Keratinocyte (primary cell): ENCODE measurements around the gene ELF5. TPM values are rescaled to one million over a fixed set of nuclear protein-coding genes. Genes with fewer than 3 reads are reported as not detected.

Source experiments
- DNase-seq: peaks from one replicate; pipeline ENCODE4 v3.0.0-alpha.2; 2011; ENCODE audit warnings: low read depth, missing footprints, low spot score
- FAIRE-seq: peaks from 2 replicates; lab custom pipeline; 2011; peaks lifted over from hg19 to GRCh38; lab: Jason Lieb, UNC
- H2AFZ ChIP-seq: 2 replicates; pipeline ENCODE4 v1.6.0; 2012; ENCODE audit warnings: low read length, control low read depth, inconsistent platforms; ENCODE audit not compliant: control insufficient read depth
- H3K27ac ChIP-seq: 2 replicates; pipeline ENCODE4 v1.5.1; 2011; ENCODE audit warnings: low read length; ENCODE audit not compliant: control insufficient read depth, insufficient read depth
- H3K27me3 ChIP-seq: 3 replicates; pipeline ENCODE4 v1.6.0; 2011; ENCODE audit warnings: low read length; ENCODE audit not compliant: control insufficient read depth, insufficient read depth; ENCODE audit errors: extremely low read depth
- H3K36me3 ChIP-seq, 2 experiments: 2 replicates in 1 of 2; 3 replicates in 1 of 2; pipeline ENCODE4 v1.5.1; 2011; ENCODE audit warnings: low read length in 2 of 2, mild to moderate bottlenecking in 1 of 2; ENCODE audit not compliant: control insufficient read depth in 2 of 2, insufficient read depth in 2 of 2; ENCODE audit errors: extremely low read depth in 1 of 2
- H3K4me1 ChIP-seq: 3 replicates; pipeline ENCODE4 v1.5.1; 2011; ENCODE audit warnings: low read length; ENCODE audit not compliant: control insufficient read depth, insufficient read depth; ENCODE audit errors: extremely low read depth
- H3K4me2 ChIP-seq: 3 replicates; pipeline ENCODE4 v1.6.0; 2011; ENCODE audit warnings: low read depth, low read length; ENCODE audit not compliant: control insufficient read depth, insufficient read depth; ENCODE audit errors: extremely low read depth
- H3K4me3 ChIP-seq, 3 experiments: fragments of 200-600 bp in 1 of 3; sonication (generic) in 1 of 3; 2 replicates in 2 of 3; 3 replicates in 1 of 3; pipeline ENCODE4 v1.5.1; 2011 to 2016; ENCODE audit warnings: low read length in 3 of 3, mild to moderate bottlenecking in 3 of 3, control low read depth in 2 of 3, inconsistent platforms in 1 of 3, low read depth in 1 of 3, mixed read lengths in 1 of 3, mixed run types in 1 of 3, moderate library complexity in 1 of 3; ENCODE audit not compliant: control insufficient read depth in 2 of 3, insufficient read depth in 2 of 3; ENCODE audit errors: extremely low read depth in 1 of 3
- H3K79me2 ChIP-seq: 2 replicates; pipeline ENCODE4 v1.6.0; 2012; ENCODE audit warnings: low read length; ENCODE audit not compliant: control insufficient read depth, insufficient read depth
- H3K9ac ChIP-seq: 3 replicates; pipeline ENCODE4 v1.6.0; 2011; ENCODE audit warnings: low read length; ENCODE audit not compliant: control insufficient read depth, insufficient read depth; ENCODE audit errors: extremely low read depth
- H3K9me1 ChIP-seq: 3 replicates; pipeline ENCODE4 v1.6.0; 2011; ENCODE audit warnings: low read length; ENCODE audit not compliant: control insufficient read depth, insufficient read depth; ENCODE audit errors: extremely low read depth
- H3K9me3 ChIP-seq: 2 replicates; pipeline ENCODE4 v1.5.1; 2012; ENCODE audit warnings: low read depth, low read length; ENCODE audit not compliant: control insufficient read depth
- H4K20me1 ChIP-seq: 3 replicates; pipeline ENCODE4 v1.6.0; 2011; ENCODE audit warnings: low read length; ENCODE audit not compliant: control insufficient read depth, insufficient read depth; ENCODE audit errors: extremely low read depth
- EZH2 ChIP-seq: IDR thresholded peaks from one replicate; pipeline ENCODE4 v1.6.1; 2012; ENCODE audit warnings: inconsistent platforms, mild to moderate bottlenecking, low read length, moderate library complexity
- dilution Hi-C: fragments of 300-500 bp; cut with MboI; formaldehyde crosslinking; loops from one replicate; pipeline ENCODE4 v1.7.0; 2020; ENCODE audit warnings: low sequenced_read_pairs; ENCODE audit not compliant: extremely low pct_ligation_motif_present
- polyA plus RNA-seq, 5 experiments: library from polyadenylated mRNA; depleted of rRNA in 3 of 5; stranded (reverse) in 3 of 5; stranded (forward) in 1 of 5; unstranded in 1 of 5; fragments of >200 nt; gene quantifications; 1 replicate in 1 of 5; 2 replicates in 3 of 5; 3 replicates in 1 of 5; pipeline versions ENCODE4 v1.2.1 to v1.2.3, GENCODE V29; 2011 to 2012; ENCODE audit warnings: missing spikeins in 2 of 5, low read depth in 1 of 5, low replicate concordance in 1 of 5
- TF ChIP-seq, protein P1 (sequence below), 3 experiments: IDR thresholded peaks in 1 of 3; conservative IDR thresholded peaks in 1 of 3; optimal IDR thresholded peaks in 1 of 3; 2 replicates in 2 of 3; 3 replicates in 1 of 3; pipeline versions ENCODE3 to v1.5.1; 2011; ENCODE audit warnings: low read length in 3 of 3, mild to moderate bottlenecking in 3 of 3, moderate library complexity in 2 of 3, control low read depth in 1 of 3, inconsistent platforms in 1 of 3; ENCODE audit not compliant: insufficient read depth in 2 of 3; ENCODE audit errors: extremely low read depth in 1 of 3

ELF5 gene
- polyA plus RNA-seq, 1 donor (not counting 4 experiments of a cell fraction or from before 2014, with no cell fraction given), result not detected

DNA sequence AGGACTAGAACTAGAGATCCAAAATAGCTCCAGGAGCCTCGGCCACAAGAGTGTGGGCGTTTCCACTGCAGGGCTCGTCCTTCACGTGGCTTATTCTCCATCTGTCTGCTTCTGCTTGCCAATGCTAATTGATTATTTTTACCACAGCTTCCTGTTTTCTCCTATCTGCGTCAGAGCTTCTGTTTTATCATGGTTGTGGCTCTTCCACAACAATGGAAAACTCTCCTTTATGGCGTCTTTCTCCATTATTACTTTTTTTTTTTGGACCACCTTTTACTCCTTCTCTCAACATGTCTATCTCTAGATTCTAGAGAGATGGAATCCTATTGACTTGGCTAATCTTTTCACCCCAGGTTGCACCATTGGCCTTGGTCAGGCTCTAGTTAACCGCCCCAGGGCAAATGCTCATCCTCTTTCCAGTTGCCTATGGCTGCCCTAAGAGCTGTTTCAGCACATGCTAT is 49.0 kb downstream of the ELF5 start:
- no peak overlapping the region for H3K27ac ChIP-seq
- H3K4me2 ChIP-seq, result no peak overlapping the region
- no peaks in the 10 kb centered on the region for H4K20me1 ChIP-seq
- dilution Hi-C loops, result no loop called here
- H3K36me3 ChIP-seq, result peaks cover 8 to 27% of the 10 kb centered on the region in 2 experiments
- H3K9ac ChIP-seq, result no peak overlapping the region
- no peaks in the 10 kb centered on the region for H3K9me3 ChIP-seq
- H3K9me1 ChIP-seq, result no peaks in the 10 kb centered on the region
- H2AFZ ChIP-seq, result no peak overlapping the region
- no peak overlapping the region for H3K4me3 ChIP-seq
- no peaks in the 10 kb centered on the region for H3K4me1 ChIP-seq
- no peaks in the 10 kb centered on the region for H3K27me3 ChIP-seq
- H3K79me2 ChIP-seq, result no peaks in the 10 kb centered on the region
- FAIRE-seq (no peak), DNase-seq (no peak)
- TF ChIP-seq EZH2, result no peak
- TF ChIP-seq, protein P1, sequence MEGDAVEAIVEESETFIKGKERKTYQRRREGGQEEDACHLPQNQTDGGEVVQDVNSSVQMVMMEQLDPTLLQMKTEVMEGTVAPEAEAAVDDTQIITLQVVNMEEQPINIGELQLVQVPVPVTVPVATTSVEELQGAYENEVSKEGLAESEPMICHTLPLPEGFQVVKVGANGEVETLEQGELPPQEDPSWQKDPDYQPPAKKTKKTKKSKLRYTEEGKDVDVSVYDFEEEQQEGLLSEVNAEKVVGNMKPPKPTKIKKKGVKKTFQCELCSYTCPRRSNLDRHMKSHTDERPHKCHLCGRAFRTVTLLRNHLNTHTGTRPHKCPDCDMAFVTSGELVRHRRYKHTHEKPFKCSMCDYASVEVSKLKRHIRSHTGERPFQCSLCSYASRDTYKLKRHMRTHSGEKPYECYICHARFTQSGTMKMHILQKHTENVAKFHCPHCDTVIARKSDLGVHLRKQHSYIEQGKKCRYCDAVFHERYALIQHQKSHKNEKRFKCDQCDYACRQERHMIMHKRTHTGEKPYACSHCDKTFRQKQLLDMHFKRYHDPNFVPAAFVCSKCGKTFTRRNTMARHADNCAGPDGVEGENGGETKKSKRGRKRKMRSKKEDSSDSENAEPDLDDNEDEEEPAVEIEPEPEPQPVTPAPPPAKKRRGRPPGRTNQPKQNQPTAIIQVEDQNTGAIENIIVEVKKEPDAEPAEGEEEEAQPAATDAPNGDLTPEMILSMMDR (optimal IDR thresholded peaks at IDR 0.05 in 1 of 3, IDR thresholded peaks at IDR 0.05 in 1 of 3, conservative IDR thresholded peaks at IDR 0.05 in 1 of 3; ENCODE audit: extremely low read depth in 1 of 3, insufficient read depth in 2 of 3, low read length in 3 of 3), result no peak

DNA sequence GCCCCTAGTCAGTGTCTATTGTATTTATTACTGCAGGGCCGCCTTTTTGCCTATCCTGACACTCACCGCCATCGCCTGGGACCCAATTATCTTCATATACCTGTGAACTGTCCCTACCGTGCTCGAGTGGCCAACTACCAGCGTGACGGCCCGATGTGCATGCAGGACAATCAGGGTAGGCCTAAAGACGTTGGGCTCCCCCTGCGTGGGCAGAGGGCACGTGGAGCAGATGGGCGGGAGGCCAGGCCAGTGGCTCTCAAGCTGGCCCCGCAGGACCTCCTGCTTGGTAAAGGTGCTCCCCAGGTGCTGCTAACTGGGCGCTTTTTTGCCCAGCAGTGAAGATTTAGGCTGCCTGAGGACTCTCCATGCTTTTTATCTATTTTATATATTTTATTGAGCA is 52.4 kb downstream of the ELF5 start:
- no peaks in the 10 kb centered on the region for H3K9me3 ChIP-seq
- H3K4me1 ChIP-seq, result no peaks in the 10 kb centered on the region
- dilution Hi-C loops, result no loop called here
- FAIRE-seq (no peak), DNase-seq (no peak)
- H2AFZ ChIP-seq, result no peak overlapping the region
- TF ChIP-seq, protein P1 (optimal IDR thresholded peaks at IDR 0.05 in 1 of 3, IDR thresholded peaks at IDR 0.05 in 1 of 3, conservative IDR thresholded peaks at IDR 0.05 in 1 of 3; ENCODE audit: extremely low read depth in 1 of 3, insufficient read depth in 2 of 3, low read length in 3 of 3), result no peak
- no peak for TF ChIP-seq EZH2
- no peaks in the 10 kb centered on the region for H3K9me1 ChIP-seq
- no peak overlapping the region for H3K4me3 ChIP-seq
- no peaks in the 10 kb centered on the region for H4K20me1 ChIP-seq
- H3K79me2 ChIP-seq, result no peaks in the 10 kb centered on the region
- H3K4me2 ChIP-seq, result no peak overlapping the region
- no peak overlapping the region for H3K9ac ChIP-seq
- H3K36me3 ChIP-seq, result peaks cover 19% of the 10 kb centered on the region in 2 experiments
- H3K27me3 ChIP-seq, result no peaks in the 10 kb centered on the region
- no peak overlapping the region for H3K27ac ChIP-seq
